HG02678 (cell line): ENCODE measurements around the gene CCZ1.
"Not testable (repeated sequence)": the region's sequence is repeated elsewhere in the genome, so short reads cannot be mapped to it uniquely, and the experiment has no call there.

Experiments
- ATAC-seq: cut with Tn5 transposase; IDR thresholded peaks from one replicate; pipeline ENCODE4 v1.9.1; 2021; ENCODE audit warnings: mild to moderate bottlenecking, moderate library complexity; ENCODE audit not compliant: unreplicated experiment

CCZ1 gene

GRCh38 chr7:5898480-5899224 lies at the start of gene CCZ1:
Gene CCZ1 (plus strand): TSS chr7:5898733. CDS start chr7:5898800, 67 bp downstream.
- ATAC-seq, result peak; percentile 84

GRCh38 chr7:5850944-5851343 lies 47.6 kb upstream of the CCZ1 start:
- ATAC-seq, result no peak

GRCh38 chr7:5854738-5855137 lies 43.8 kb upstream of the CCZ1 start:
- ATAC-seq, result no peak

- not testable (repeated sequence) for ATAC-seq
Measured at GRCh38 chr7:5857041-5857575, 41.4 kb upstream of the CCZ1 start.

GRCh38 chr7:5858494-5858893 lies 40.0 kb upstream of the CCZ1 start:
- ATAC-seq, result not testable (repeated sequence)

GRCh38 chr7:5861281-5861680 lies 37.3 kb upstream of the CCZ1 start:
- ATAC-seq, result not testable (repeated sequence)

GRCh38 chr7:5862753-5863366 lies 35.7 kb upstream of the CCZ1 start:
- not testable (repeated sequence) for ATAC-seq

- not testable (repeated sequence) for ATAC-seq
Measured at GRCh38 chr7:5865279-5865931, 33.1 kb upstream of the CCZ1 start.

GRCh38 chr7:5867060-5867459 lies 31.5 kb upstream of the CCZ1 start:
- no peak for ATAC-seq

- not testable (repeated sequence) for ATAC-seq
Measured at GRCh38 chr7:5868928-5869341, 29.6 kb upstream of the CCZ1 start.

GRCh38 chr7:5869691-5870090 lies 28.8 kb upstream of the CCZ1 start:
- no peak for ATAC-seq

GRCh38 chr7:5870311-5870710 lies 28.2 kb upstream of the CCZ1 start:
- no peak for ATAC-seq

GRCh38 chr7:5872326-5872725 lies 26.2 kb upstream of the CCZ1 start:
- ATAC-seq, result no peak

GRCh38 chr7:5879591-5879990 lies 18.9 kb upstream of the CCZ1 start:
- ATAC-seq, result not testable (repeated sequence)

GRCh38 chr7:5880106-5880505 lies 18.4 kb upstream of the CCZ1 start:
- not testable (repeated sequence) for ATAC-seq

- ATAC-seq, result not testable (repeated sequence)
Measured at GRCh38 chr7:5884431-5884830, 14.1 kb upstream of the CCZ1 start.

- ATAC-seq, result not testable (repeated sequence)
Measured at GRCh38 chr7:5888021-5888420, 10.5 kb upstream of the CCZ1 start.

- not testable (repeated sequence) for ATAC-seq
Measured at GRCh38 chr7:5890244-5890643, 8.3 kb upstream of the CCZ1 start.

- no peak for ATAC-seq
Measured at GRCh38 chr7:5892498-5892897, 6.0 kb upstream of the CCZ1 start.

GRCh38 chr7:5897369-5897919 lies 1.1 kb upstream of the CCZ1 start:
- not testable (repeated sequence) for ATAC-seq

GRCh38 chr7:5903002-5903401 lies 4.5 kb downstream of the CCZ1 start:
- not testable (repeated sequence) for ATAC-seq
